IPS DF 19.7 (cell line): Measurements from ENCODE around the gene CLK4.

Experiments
- DNase-seq: peaks from one replicate; pipeline ENCODE4 v3.0.0-alpha.2; 2013; ENCODE audit warnings: low read depth, low spot score

The CLK4 gene

GRCh38 chr5:178626484-178627258 lies at the start of gene CLK4:
Gene CLK4, minus strand, starts transcription at chr5:178627050. Its CDS starts 3,634 bp downstream, at chr5:178623416.
- DNase-seq = peak; percentile 68

DNA sequence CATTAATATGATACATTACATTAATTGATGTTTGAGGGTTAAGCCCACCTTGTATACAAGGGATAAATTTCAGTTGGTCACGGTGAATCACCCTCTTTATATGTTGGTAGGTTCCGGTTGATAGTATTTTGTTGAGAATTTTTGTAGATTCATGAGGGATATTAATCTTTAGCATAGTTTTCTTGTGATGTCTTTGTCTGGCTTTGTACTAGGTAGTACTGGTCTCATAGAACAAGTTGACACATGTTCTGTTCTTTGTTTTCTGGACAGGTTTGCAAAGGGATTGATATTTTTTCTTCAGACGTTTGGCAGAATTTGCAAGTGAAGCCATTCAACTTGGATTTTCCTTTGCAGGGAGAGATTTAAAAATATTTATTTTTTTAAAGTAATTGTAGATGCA lies 49.1 kb upstream of the CLK4 start:
- DNase-seq = no peak

- DNase-seq = no peak
Observed at GRCh38 chr5:178674334-178674733, 47.5 kb upstream of the CLK4 start.

GRCh38 chr5:178673801-178674295 lies 47.0 kb upstream of the CLK4 start:
- no peak for DNase-seq

DNA sequence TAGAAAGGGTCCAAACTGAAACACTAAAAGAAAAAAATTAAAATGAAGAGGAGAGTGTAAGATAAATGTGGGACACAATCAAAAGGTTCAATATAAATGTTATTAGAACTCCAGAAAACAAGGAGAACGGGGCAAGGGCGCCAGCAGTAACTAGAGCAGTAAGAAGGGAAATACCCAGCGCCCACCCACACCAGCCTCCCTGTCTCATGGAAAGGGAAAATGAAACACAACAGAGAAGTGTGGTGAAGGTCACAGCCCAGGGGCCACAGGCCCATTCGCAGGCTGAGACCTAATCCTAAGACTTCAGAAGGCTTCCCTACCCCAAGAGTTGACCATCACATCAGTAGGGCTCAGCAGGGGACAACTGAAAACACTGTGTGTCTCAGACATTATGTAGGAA lies 45.8 kb upstream of the CLK4 start:
- no peak for DNase-seq

DNA sequence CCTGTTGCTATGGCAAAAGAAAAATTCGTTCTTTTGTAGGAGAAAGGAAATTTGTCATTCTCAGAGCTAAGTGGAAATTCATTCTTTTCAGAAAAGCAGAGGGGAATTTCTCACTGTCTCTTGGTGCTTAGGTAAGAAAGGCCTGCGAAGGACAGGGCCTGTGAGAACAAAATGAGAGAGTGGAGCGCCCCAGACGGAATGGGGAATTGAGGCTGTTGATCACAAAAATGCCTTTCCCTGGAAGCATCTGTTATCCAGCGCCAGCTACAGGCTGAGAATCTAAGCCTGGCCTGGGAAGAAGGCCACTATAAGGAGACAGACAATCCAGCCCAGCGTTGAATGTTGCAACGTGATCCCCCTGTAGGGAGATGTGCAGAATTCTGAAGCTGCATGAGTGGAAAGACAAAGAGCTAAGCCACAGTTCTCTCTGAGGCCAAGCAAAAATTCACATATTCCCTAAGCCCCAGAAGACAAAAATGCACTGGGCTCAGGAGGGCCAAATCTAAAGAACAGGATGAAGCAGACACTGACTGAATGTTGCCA lies 44.8 kb upstream of the CLK4 start:
- no peak for DNase-seq

DNA sequence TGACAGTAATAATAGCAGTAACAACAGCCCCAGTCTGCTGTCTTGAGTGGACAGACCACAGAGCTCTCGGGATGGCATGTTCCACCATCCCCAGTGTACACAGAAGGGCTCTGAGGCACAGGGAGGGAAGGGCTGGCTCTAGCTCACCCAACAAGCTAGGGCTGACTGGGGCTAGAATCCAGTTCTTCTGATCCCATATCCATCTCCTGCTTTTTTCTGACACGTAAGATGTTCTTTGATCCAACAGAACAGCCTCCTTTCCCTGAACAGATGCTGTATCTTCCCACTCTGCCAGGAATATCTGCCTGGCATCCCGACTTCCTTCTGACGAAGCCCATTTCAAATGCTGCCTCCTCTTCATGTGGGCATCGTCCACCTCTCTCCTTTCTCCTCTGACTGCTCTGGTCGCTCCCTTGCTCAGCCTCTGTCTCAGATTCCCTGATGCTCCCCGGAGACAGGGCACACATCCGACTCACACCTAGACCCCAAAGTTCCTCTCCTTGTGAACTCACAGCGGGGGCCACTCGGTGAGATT lies 43.6 kb upstream of the CLK4 start:
- DNase-seq = no peak

- no peak for DNase-seq
Observed at GRCh38 chr5:178668579-178668978, 41.7 kb upstream of the CLK4 start.

DNA sequence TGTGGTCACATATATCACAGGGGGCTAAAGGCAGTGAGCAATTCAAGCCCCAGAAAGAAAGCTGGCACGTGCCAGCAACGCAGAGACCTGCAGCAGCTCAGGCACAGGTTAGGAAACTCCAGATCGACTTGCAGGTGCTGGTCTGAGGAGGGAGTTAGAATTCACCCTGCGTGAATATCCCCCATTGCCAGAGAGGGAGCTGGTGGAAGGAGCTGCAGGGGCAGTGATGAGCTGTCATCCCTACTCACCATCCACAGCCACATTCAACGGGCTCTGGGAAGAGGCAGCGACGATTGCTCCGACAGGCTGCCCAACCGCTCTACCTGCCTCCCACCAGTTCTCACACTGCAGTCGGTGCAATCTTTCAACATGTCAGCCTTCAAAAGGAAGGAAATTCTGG lies 40.8 kb upstream of the CLK4 start:
- DNase-seq = no peak

DNA sequence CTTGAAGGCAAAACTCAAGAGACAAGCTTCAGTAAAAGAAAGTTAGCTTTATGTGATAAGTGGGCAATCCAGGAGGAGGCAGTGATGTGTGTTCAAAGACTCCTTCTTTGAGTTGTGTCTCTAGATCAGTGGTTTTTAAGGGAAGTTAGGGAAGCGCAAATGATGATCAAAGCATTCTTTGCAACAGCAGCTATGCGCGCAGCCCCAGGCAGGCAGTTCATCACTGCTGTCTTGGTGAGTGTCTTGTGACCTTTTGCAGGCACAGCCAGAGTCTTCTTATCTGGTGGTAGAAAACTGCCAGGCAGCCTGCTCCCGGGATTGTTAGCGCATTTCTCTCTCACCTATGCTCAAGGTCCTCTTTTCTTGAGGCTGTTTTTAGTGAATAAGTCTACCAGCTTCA lies 40.3 kb upstream of the CLK4 start:
- no peak for DNase-seq

GRCh38 chr5:178664141-178664540 lies 37.3 kb upstream of the CLK4 start:
- DNase-seq = no peak

DNA sequence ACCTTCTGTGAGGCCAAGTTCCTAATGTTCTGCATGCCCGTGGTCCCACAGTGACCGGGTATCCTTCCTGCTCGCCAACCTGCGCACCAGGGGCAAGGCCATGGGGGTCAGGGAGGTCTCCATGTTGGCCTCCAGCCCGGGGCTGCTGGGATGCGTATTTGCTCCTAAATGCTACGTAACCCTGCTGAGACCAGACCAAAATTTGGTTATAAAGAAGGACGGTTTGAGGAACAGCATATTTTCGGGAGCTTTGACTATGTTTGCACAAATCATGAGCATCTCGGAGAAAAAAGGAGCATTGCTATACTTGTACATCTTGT lies 35.7 kb upstream of the CLK4 start:
- no peak for DNase-seq

- no peak for DNase-seq
Observed at GRCh38 chr5:178661836-178662540, 35.1 kb upstream of the CLK4 start.

DNA sequence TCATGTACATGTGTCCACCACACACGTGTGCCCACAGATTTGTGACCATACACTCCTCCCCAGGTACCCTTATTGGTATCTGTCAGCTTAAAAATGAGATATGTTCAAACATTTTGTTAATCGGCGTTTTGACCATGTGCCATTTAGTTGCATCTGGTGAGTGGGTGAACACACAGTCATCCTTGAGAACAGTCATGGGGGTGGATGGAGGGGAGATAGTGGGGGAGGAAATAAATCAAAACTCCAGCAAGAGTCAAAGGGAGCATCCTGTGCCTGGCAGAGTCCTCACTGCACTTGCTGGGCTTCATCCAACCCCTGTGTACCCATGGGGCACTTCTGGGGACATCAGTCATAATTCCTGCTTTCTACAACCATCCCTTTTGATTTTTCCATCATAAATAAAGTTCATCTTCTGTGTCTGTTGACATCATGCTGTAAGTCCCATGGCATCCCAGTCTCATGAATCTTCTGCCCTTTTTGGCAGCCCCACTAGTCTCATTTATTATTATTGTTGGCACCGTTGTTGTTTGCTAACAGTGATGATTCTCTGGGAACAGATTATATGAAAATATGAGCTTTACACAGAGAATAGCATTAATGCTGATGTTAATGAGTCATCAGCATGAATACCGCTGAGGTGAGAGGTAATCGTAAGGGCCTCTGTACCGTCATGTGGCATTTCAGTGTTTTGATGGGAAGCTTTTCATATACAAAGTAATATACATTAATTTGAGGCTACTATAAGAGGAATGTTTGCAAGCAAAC lies 24.4 kb upstream of the CLK4 start:
- no peak for DNase-seq

DNA sequence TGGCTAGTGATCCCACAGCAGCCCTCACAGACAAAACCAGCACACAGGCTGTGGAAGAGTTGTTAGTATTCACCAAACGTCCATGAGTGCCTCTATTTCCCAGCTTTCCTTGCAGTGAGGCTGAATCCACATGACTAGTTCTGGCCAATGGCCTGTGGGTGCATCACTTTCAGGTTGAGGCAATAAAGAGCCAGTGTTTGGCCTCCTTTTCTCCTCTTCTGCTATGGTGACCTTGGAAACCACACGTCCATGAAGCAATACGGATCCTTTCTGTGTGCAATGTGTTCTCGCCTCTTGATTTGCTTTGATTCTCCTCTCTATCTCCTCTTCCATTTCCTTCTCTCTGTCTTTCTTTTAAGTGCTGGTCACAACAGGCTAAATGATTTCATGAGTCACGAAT lies 23.4 kb upstream of the CLK4 start:
- no peak for DNase-seq

DNA sequence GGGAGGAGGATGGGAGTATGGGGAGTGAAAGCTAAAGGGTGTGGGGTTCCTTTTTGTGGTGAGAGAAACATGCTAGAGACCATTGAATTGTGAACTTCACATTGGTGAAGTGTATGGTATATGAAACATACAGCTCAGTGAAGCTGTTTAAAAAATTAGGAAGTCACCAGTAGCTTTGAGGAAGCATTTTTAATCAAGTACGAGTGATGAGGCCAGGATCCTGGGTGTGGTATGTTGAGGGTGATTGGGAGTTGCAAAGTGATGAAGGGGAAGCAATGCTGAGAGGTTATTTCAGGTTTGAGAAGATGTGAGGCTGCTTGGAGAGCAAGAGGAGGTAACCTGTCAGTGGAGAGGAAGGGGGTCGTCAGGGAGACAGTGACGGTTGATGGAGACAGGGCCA lies 22.7 kb upstream of the CLK4 start:
- DNase-seq = no peak

GRCh38 chr5:178644826-178645545 lies 18.1 kb upstream of the CLK4 start:
- no peak for DNase-seq

- no peak for DNase-seq
Observed at GRCh38 chr5:178642351-178642909, 15.6 kb upstream of the CLK4 start.

- DNase-seq = no peak
Observed at GRCh38 chr5:178641711-178642110, 14.9 kb upstream of the CLK4 start.

DNA sequence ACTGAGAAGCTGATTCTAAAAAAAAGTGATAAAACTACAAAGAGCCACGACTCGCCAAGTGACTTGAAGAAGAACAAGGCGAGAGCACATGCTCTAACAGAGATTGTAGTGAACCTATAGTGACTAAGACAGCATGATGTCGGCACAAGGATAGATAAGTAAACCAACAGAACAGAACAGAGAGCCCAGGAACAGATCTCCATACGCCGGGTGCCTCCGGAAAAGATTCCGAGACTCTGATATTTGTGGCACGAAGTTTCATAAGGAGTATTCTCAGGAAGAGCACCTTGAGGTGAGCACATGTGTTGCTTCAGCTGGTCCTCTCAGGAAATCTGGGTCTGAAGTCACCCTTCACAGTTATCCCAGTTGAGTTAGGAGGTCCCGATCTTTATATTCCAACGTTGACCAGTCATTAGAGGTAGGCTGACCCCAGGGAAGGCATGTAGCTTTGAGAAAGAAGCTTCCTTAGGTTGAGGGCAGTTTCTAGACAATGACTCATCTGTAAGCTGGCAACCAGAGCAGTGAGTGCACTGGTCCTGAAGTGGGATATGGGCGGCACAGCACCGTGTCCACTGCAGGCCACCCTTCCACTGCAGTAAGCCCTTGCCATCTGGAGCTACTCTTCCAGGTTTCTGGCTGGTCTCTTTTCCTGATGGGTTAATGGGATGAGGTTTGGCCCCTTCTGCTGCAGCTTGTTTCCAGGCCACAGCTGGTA lies 13.6 kb upstream of the CLK4 start:
- no peak for DNase-seq
